GM12891 (cell line): Measurements from ENCODE around the gene RAB2B.

Experiments used
- DNase-seq: peaks from one replicate; pipeline ENCODE4 v3.0.0; 2011; ENCODE audit warnings: low spot score; ENCODE audit not compliant: insufficient read length
- FAIRE-seq: peaks from 2 replicates; lab custom pipeline; 2011; peaks lifted over from hg19 to GRCh38; lab: Jason Lieb, UNC
- PAX5 ChIP-seq: IDR thresholded peaks from 2 replicates; pipeline ENCODE4 v1.6.1; 2011; ENCODE audit warnings: low read length, moderate library complexity, mild to moderate bottlenecking; ENCODE audit not compliant: insufficient read depth, severe bottlenecking
- POLR2A ChIP-seq: IDR thresholded peaks from 2 replicates; pipeline ENCODE4 v1.6.1; 2011; ENCODE audit warnings: low read depth, low read length, control low read depth
- POLR2AphosphoS5 ChIP-seq: IDR thresholded peaks from 2 replicates; pipeline ENCODE4 v1.6.1; 2011; ENCODE audit warnings: low read depth, low read length, control low read depth
- POU2F2 ChIP-seq: IDR thresholded peaks from 2 replicates; pipeline ENCODE4 v1.6.1; 2011; ENCODE audit warnings: low read depth, mild to moderate bottlenecking, control low read depth, low read length, moderate library complexity
- SPI1 ChIP-seq: IDR thresholded peaks from 2 replicates; pipeline ENCODE4 v1.6.1; 2011; ENCODE audit warnings: low read depth, low read length, control low read depth
- TAF1 ChIP-seq: IDR thresholded peaks from 2 replicates; pipeline ENCODE4 v1.6.1; 2011; ENCODE audit warnings: low read depth, low read length, control low read depth

RAB2B gene

DNA sequence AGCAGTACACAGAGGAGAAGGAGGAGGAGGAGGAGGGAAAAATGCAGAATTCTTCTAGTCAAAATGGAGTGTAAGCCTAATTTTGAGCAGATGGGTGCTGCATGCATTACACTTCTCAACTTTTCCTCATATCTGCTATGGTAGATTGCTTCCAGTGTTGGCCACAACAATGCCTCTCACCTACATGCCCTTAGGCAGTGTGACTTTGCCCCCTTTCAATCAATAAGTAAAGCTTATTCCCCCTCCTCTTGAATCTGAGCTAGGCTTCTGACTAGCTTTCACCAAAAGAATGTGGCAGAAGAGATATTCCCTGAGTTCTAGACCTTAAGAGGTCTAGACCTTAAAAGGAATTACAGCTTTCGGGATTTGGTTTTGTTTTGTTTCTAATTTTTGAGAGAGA, 37.6 kb upstream of the RAB2B start:
- no peak for DNase-seq
- FAIRE-seq: no peak
- TF ChIP-seq POLR2A (no peak), POU2F2 (no peak), TAF1 (no peak), SPI1 (no peak), POLR2AphosphoS5 (no peak)

- FAIRE-seq: peak; percentile 88
- peak; percentile 67 for DNase-seq
- no peak for TF ChIP-seq POU2F2
- no peak for TF ChIP-seq SPI1
- TF ChIP-seq POLR2AphosphoS5: peak; percentile 83
- TF ChIP-seq TAF1: peak; percentile 81
- no peak for TF ChIP-seq PAX5
- TF ChIP-seq POLR2A: peak; percentile 75
Observed at GRCh38 chr14:21510735-21511657, 34.2 kb upstream of the RAB2B start, which contains the start of gene METTL3. Gene METTL3 (minus strand): TSS chr14:21511340. CDS start chr14:21511223, 117 bp downstream.

DNA sequence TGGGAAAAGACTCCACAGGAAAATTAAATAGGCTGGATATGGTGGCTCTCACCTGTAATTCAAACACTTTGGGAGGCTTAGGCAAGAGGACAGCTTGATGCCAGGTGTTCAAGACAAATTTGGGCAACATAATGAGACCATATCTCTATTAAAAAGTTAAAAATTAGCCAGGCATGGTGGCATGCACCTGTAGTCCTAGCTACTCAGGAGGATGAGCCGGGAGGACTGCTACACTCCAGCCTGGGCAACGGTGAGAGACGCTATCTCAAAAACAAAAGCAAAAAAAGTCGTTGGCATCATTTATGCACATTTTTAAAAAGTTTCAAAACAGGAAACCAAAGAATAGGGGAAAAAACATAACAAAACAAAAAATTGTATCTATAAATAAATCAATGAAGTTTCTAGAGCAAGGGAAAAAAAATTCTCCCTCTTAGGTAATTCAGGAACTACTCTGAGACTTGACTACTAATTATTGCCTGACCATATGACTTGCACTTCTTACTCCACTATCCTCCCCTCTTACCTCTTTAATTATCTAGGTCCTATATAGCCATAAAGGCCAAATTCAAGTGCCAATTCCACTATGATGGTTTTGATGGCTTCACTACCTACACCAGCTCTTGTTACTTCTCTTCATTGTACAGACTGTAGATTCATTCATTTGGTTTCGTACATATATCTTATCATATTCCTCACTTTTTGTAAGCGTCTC, 32.8 kb upstream of the RAB2B start:
- FAIRE-seq: no peak

GRCh38 chr14:21506557-21506956, 29.8 kb upstream of the RAB2B start:
- DNase-seq: no peak
- FAIRE-seq: no peak
- TF ChIP-seq SPI1 (no peak), PAX5 (no peak), POLR2A (no peak), TAF1 (no peak), POLR2AphosphoS5 (no peak), POU2F2 (no peak)

More for the DNA sequence above, 32.8 kb upstream of the RAB2B start:
- TF ChIP-seq SPI1: no peak
- no peak for TF ChIP-seq POLR2AphosphoS5
- TF ChIP-seq PAX5: no peak
- no peak for TF ChIP-seq POLR2A
- no peak for TF ChIP-seq POU2F2
- TF ChIP-seq TAF1: no peak
- no peak for DNase-seq

- FAIRE-seq: no peak
- no peak for TF ChIP-seq SPI1
- TF ChIP-seq POU2F2: no peak
- no peak for TF ChIP-seq POLR2A
- TF ChIP-seq PAX5: no peak
- no peak for TF ChIP-seq TAF1
- no peak for TF ChIP-seq POLR2AphosphoS5
- no peak for DNase-seq
Observed at GRCh38 chr14:21505012-21505553, 28.3 kb upstream of the RAB2B start.

GRCh38 chr14:21503376-21503775, 26.6 kb upstream of the RAB2B start:
- DNase-seq: no peak
- TF ChIP-seq SPI1: no peak
- no peak for TF ChIP-seq POU2F2
- TF ChIP-seq POLR2A: no peak
- TF ChIP-seq POLR2AphosphoS5: no peak; the same call in 1 of the 2 replicates
- no peak for TF ChIP-seq TAF1
- no peak for TF ChIP-seq PAX5
- no peak for FAIRE-seq

GRCh38 chr14:21501568-21501967, 24.8 kb upstream of the RAB2B start:
- no peak for TF ChIP-seq SPI1
- TF ChIP-seq TAF1: no peak
- no peak for TF ChIP-seq POLR2A
- no peak for TF ChIP-seq POU2F2
- no peak for TF ChIP-seq POLR2AphosphoS5
- no peak for TF ChIP-seq PAX5
- FAIRE-seq (no peak), DNase-seq (no peak)

DNA sequence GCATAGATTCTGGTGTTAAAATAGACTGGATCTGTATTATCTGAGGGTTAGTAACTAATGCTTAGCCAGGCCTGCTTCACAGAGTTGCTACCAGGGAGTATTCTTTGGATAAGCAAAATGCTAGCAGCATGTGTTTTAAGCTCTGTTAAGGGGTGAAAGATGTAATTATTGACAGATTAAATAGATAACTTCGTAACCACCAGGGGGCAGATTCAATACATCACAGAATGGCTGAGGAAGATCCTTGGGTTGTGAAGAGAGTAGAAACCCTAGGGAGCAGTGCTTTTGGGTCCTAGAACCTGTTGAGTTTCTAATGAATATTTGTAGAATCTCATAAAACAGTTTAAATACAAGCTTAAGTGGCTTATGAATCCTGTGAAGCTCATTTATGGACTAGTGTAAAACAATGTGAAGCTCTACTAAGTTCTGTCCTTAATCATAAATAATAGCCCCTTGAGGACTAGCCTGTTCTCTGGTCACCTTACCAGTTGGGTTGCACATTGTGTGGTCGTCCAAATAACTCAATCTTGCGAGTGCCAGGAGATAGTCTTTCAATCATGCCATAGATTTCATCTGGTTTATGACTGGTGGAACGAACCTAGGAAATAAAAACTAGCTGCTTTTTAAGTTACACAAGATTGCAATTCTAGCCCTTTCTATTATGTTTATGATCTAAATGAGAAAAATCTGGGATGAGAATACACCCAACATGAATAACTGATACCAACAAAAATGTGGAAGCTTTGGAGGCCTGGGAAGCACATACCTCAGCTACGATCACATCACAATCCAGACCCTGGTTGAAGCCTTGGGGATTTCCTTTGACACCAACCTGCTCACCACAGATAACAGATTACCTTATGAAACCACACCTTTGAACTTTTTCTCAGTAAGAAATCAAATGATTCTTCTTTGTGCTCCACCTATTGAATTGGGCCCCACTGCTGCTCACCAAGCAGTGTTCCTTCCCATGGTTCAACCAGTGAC, 22.1 kb upstream of the RAB2B start:
- no peak for TF ChIP-seq PAX5
- peak; percentile 30; the same call in 1 of the 2 replicates for TF ChIP-seq POLR2AphosphoS5
- no peak for DNase-seq
- peak; percentile 66 for FAIRE-seq

DNA sequence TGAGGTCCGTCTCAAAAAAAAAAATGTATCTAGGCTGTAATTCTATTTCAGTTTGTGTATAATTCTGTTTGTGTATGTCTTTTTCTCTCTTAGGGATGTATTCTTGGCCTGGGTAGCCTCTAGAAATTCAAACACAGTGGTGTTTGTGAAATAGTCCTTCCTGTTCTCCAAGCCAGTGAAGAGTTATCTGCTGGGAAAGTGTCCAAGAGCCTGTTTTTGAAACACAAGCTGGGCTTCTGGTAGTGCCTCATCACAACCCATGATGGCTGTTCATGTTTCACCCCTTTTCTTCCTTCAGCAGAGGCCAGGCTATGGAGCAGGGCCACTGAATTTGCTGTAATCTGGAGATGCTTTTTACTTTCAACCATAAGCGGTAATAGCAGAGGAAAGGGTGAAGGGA, 19.7 kb upstream of the RAB2B start:
- FAIRE-seq (no peak), DNase-seq (no peak)
- TF ChIP-seq TAF1 (no peak), POLR2AphosphoS5 (no peak), SPI1 (no peak), POU2F2 (no peak), POLR2A (no peak), PAX5 (no peak)
